SK-N-SH (cell line): Measurements from ENCODE around the gene SP100. TPM values are rescaled to one million over a fixed set of nuclear protein-coding genes. Genes with fewer than 3 reads are reported as not detected.

Experiments
- CTCF ChIA-PET: fragments of 300-600, 350-600 bp; formaldehyde crosslinking; extraction: SDS; loops from one replicate; lab custom pipeline; 2021; lab: Yijun Ruan, JAX
- POLR2A ChIA-PET: fragments of 350-600 bp; sonication (Branson Sonifier 250); formaldehyde crosslinking; extraction: SDS; loops from one replicate; lab custom pipeline; 2020; ENCODE audit warnings: antibody characterized with exemption, inconsistent platforms; lab: Yijun Ruan, JAX
- DNase-seq: peaks from one replicate; pipeline ENCODE4 v3.0.0; 2012
- H2AFZ ChIP-seq: fragments of 200-600 bp; sonication (generic); 2 replicates; pipeline ENCODE4 v1.8.1; 2016; ENCODE audit warnings: antibody characterized with exemption, mild to moderate bottlenecking, low read depth
- H3F3A ChIP-seq: fragments of 200-600 bp; sonication (generic); replicated peaks from 2 replicates; pipeline ENCODE3; 2016; ENCODE audit warnings: antibody characterized with exemption, mild to moderate bottlenecking; ENCODE audit not compliant: insufficient read depth
- H3K27ac ChIP-seq, 2 experiments: fragments of 200-500 bp in 1 of 2; fragments of 200-600 bp in 1 of 2; sonication (Bioruptor generic) in 1 of 2; sonication (generic), shearing (Covaris generic) in 1 of 2; 2 replicates each; pipeline versions ENCODE4 v1.5.1 to v1.6.1; 2014 to 2016; ENCODE audit warnings: low read depth in 2 of 2, inconsistent platforms in 1 of 2, low read length in 1 of 2, mild to moderate bottlenecking in 1 of 2, mixed read lengths in 1 of 2
- H3K27me3 ChIP-seq: fragments of 200-600 bp; sonication (generic), shearing (Covaris generic); 2 replicates; pipeline ENCODE4 v1.6.1; 2016; ENCODE audit warnings: mixed run types; ENCODE audit not compliant: insufficient read depth
- H3K36me3 ChIP-seq, 2 experiments: fragments of 200-500 bp in 1 of 2; fragments of 200-600 bp in 1 of 2; sonication (Bioruptor generic) in 1 of 2; sonication (generic) in 1 of 2; replicated peaks in 1 of 2; 2 replicates each; pipeline versions ENCODE3 to v1.5.1; 2014 to 2016; ENCODE audit warnings: low read length in 1 of 2, mild to moderate bottlenecking in 1 of 2; ENCODE audit not compliant: insufficient read depth in 2 of 2, control insufficient read depth in 1 of 2
- H3K4me1 ChIP-seq, 2 experiments: fragments of 200-500 bp in 1 of 2; fragments of 200-600 bp in 1 of 2; sonication (Bioruptor generic) in 1 of 2; sonication (generic), shearing (Covaris generic) in 1 of 2; 2 replicates each; pipeline versions ENCODE4 v1.5.1 to v1.6.1; 2014 to 2016; ENCODE audit warnings: low read depth in 1 of 2, low read length in 1 of 2, mixed run types in 1 of 2; ENCODE audit not compliant: insufficient read depth in 2 of 2, control insufficient read depth in 1 of 2
- H3K4me2 ChIP-seq: fragments of 200-600 bp; sonication (generic), shearing (Covaris generic); 2 replicates; pipeline ENCODE4 v1.6.1; 2017; ENCODE audit warnings: mixed run types
- H3K4me3 ChIP-seq, 2 experiments: fragments of 200-500 bp in 1 of 2; fragments of 200-600 bp in 1 of 2; sonication (Bioruptor generic) in 1 of 2; sonication (generic), shearing (Covaris generic) in 1 of 2; 2 replicates each; pipeline versions ENCODE4 v1.5.1 to v1.8.1; 2014 to 2016; ENCODE audit warnings: low read depth in 2 of 2, inconsistent platforms in 1 of 2, low read length in 1 of 2, mild to moderate bottlenecking in 1 of 2, mixed read lengths in 1 of 2, moderate library complexity in 1 of 2
- H3K79me2 ChIP-seq: fragments of 200-600 bp; sonication (generic); 2 replicates; pipeline ENCODE4 v1.8.1; 2017; ENCODE audit warnings: mild to moderate bottlenecking; ENCODE audit not compliant: insufficient read depth
- H3K9ac ChIP-seq: fragments of 200-600 bp; sonication (generic); 2 replicates; pipeline ENCODE4 v1.6.1; 2017; ENCODE audit warnings: mixed run types
- H3K9me2 ChIP-seq: fragments of 200-600 bp; sonication (generic); 2 replicates; pipeline ENCODE4 v1.6.1; 2017; ENCODE audit warnings: mixed run types
- H3K9me3 ChIP-seq: fragments of 200-600 bp; sonication (generic); 2 replicates; pipeline ENCODE4 v1.6.1; 2017; ENCODE audit warnings: mixed run types, mild to moderate bottlenecking, moderate library complexity
- H4K20me1 ChIP-seq: fragments of 200-600 bp; sonication (generic); 2 replicates; pipeline ENCODE4 v1.6.1; 2017; ENCODE audit warnings: mild to moderate bottlenecking, mixed run types; ENCODE audit not compliant: insufficient read depth
- CHD2 ChIP-seq: fragments of 150-350 bp; IDR thresholded peaks from 2 replicates; pipeline ENCODE4 v1.6.1; 2018; ENCODE audit warnings: low read length; ENCODE audit not compliant: partially characterized antibody
- EP300 ChIP-seq, 2 experiments: IDR thresholded peaks; 2 replicates each; pipeline versions ENCODE4 v1.4.0 to v1.6.1; 2012; ENCODE audit warnings: borderline replicate concordance in 1 of 2, low read depth in 1 of 2, low read length in 1 of 2
- EZH2phosphoT487 ChIP-seq: fragments of 200-600 bp; sonication (generic); IDR thresholded peaks from 2 replicates; pipeline ENCODE4 v1.6.1; 2017; ENCODE audit warnings: low read depth, mixed run types, mild to moderate bottlenecking, antibody characterized with exemption, moderate library complexity, borderline replicate concordance
- FOSL2 ChIP-seq: IDR thresholded peaks from 2 replicates; pipeline ENCODE4 v1.4.0; 2012; ENCODE audit warnings: low read depth, mild to moderate bottlenecking, moderate library complexity, borderline replicate concordance
- FOXJ3 ChIP-seq: sonication (generic); formaldehyde crosslinking; IDR thresholded peaks from 2 replicates; pipeline ENCODE4 v1.5.1; 2020; ENCODE audit warnings: mild to moderate bottlenecking, missing genetic modification reagents
- FOXM1 ChIP-seq: IDR thresholded peaks from 2 replicates; pipeline ENCODE4 v1.4.0; 2012; ENCODE audit warnings: low read depth, mild to moderate bottlenecking
- JUND ChIP-seq: IDR thresholded peaks from 2 replicates; pipeline ENCODE4 v1.4.0; 2012
- MEF2A ChIP-seq: IDR thresholded peaks from 2 replicates; pipeline ENCODE4 v1.4.0; 2012; ENCODE audit warnings: low read depth, borderline replicate concordance
- NRF1 ChIP-seq: IDR thresholded peaks from 2 replicates; pipeline ENCODE4 v1.6.1; 2012; ENCODE audit warnings: low read depth, mild to moderate bottlenecking, low read length
- POLR2AphosphoS5 ChIP-seq: IDR thresholded peaks from 2 replicates; pipeline ENCODE4 v1.6.1; 2012; ENCODE audit warnings: low read depth, low read length
- REST ChIP-seq: IDR thresholded peaks from 2 replicates; pipeline ENCODE4 v1.6.1; 2012; ENCODE audit warnings: mild to moderate bottlenecking, low read depth, low read length, moderate library complexity
- RFX5 ChIP-seq: IDR thresholded peaks from 2 replicates; pipeline ENCODE4 v1.6.1; 2012; ENCODE audit warnings: mild to moderate bottlenecking, improper control_type of control experiment, low read length
- RXRA ChIP-seq: IDR thresholded peaks from 2 replicates; pipeline ENCODE4 v1.4.0; 2012; ENCODE audit warnings: low read depth, mild to moderate bottlenecking, borderline replicate concordance
- SMC3 ChIP-seq: IDR thresholded peaks from 2 replicates; pipeline ENCODE4 v1.6.1; 2012; ENCODE audit warnings: low read depth, low read length, improper control_type of control experiment
- TCF12 ChIP-seq: IDR thresholded peaks from 2 replicates; pipeline ENCODE4 v1.4.0; 2012
- TEAD4 ChIP-seq: IDR thresholded peaks from 2 replicates; pipeline ENCODE4 v1.4.0; 2012; ENCODE audit warnings: mild to moderate bottlenecking, borderline replicate concordance; ENCODE audit not compliant: insufficient read depth
- USF1 ChIP-seq: IDR thresholded peaks from 2 replicates; pipeline ENCODE4 v1.4.0; 2012; ENCODE audit warnings: low read depth, borderline replicate concordance
- USF2 ChIP-seq: fragments of 150-350 bp; IDR thresholded peaks from 2 replicates; pipeline ENCODE4 v1.6.1; 2017; ENCODE audit warnings: antibody characterized with exemption, low read length, low read depth, borderline replicate concordance
- YY1 ChIP-seq: IDR thresholded peaks from 2 replicates; pipeline ENCODE4 v1.4.0; 2012; ENCODE audit warnings: low read depth, mild to moderate bottlenecking
- ZBTB33 ChIP-seq: IDR thresholded peaks from 2 replicates; pipeline ENCODE4 v1.4.0; 2012; ENCODE audit warnings: low read depth, borderline replicate concordance
- WGBS: methylation state at CpG from one replicate; pipeline ENCODE4 v1.1.6; 2017; ENCODE audit warnings: low lambda C conversion rate; 5-methylcytosine and 5-hydroxymethylcytosine counted together
- polyA plus RNA-seq, 3 experiments: library from polyadenylated mRNA; depleted of rRNA; stranded (reverse); fragments of >200 nt; gene quantifications; 2 replicates each; pipeline ENCODE4 v1.2.3, GENCODE V29; 2012

The SP100 gene
- polyA plus RNA-seq, 1 of the 3 experiments (the other 2 are of a cell fraction), result 38.1 TPM

GRCh38 chr2:230492107-230492506, 76.1 kb downstream of the SP100 start (continued):
- TF ChIP-seq TEAD4, result no peak
- TF ChIP-seq POLR2AphosphoS5, result no peak
- no peak for TF ChIP-seq MEF2A
- TF ChIP-seq REST, result no peak
- no peak for TF ChIP-seq RFX5

GRCh38 chr2:230494980-230495379, 79.0 kb downstream of the SP100 start:
- POLR2A ChIA-PET, result no interaction called here
- Histone ChIP-seq H2AFZ (no peak overlapping the region), H3K27ac (no peak overlapping the region), H4K20me1 (no peaks in the 10 kb centered on the region), H3K4me1 (no peaks in the 10 kb centered on the region), H3K9me3 (no peaks in the 10 kb centered on the region), H3K4me3 (no peak overlapping the region), H3K36me3 (peaks cover 11 to 49% of the 10 kb centered on the region in 2 experiments), H3F3A (no peaks in the 10 kb centered on the region), H3K9ac (no peak overlapping the region), H3K27me3 (no peaks in the 10 kb centered on the region), H3K9me2 (no peaks in the 10 kb centered on the region), H3K79me2 (no peaks in the 10 kb centered on the region), H3K4me2 (no peak overlapping the region)
- WGBS, result 18% methylated on average over 1 of the region's 1 CpG
- CTCF ChIA-PET, result no interaction called here
- no peak for DNase-seq
- TF ChIP-seq RFX5 (no peak), REST (no peak), FOXJ3 (CRISPR knock-in tag) (no peak), FOXM1 (no peak), USF1 (no peak), EP300 (IDR thresholded peaks at IDR 0.05; ENCODE audit: borderline replicate concordance in 1 of 2, low read depth in 1 of 2, low read length in 1 of 2) (no peak), JUND (no peak), TEAD4 (no peak), FOSL2 (no peak), TCF12 (no peak), YY1 (no peak), POLR2AphosphoS5 (no peak), RXRA (no peak), SMC3 (no peak), NRF1 (no peak), ZBTB33 (no peak), USF2 (no peak), EZH2phosphoT487 (no peak), CHD2 (no peak)
